HCT116 (cell line): ENCODE results near the gene GLTP. TPM values are rescaled to one million over a fixed set of nuclear protein-coding genes. Genes with fewer than 3 reads are reported as not detected.

Source experiments
- ATAC-seq: fragments of 200-7000 bp; cut with Tn5 transposase; 2 replicates; pipeline ENCODE4 v1.9.1; 2020; ENCODE audit warnings: mild to moderate bottlenecking, moderate library complexity
- BruUV-seq: library from RNA; stranded (reverse); fragments of 400-500 nt; replicated peaks from 2 replicates; lab custom pipeline; 2021; lab: Mats Ljungman, UMichigan
- CTCF ChIA-PET: fragments of 300-600 bp; sonication (Branson Sonifier 250); formaldehyde crosslinking; loops from one replicate; lab custom pipeline; 2021; ENCODE audit warnings: antibody characterized with exemption; lab: Charles Lee
- POLR2A ChIA-PET: fragments of 300-600, 350-600 bp; sonication (Branson Sonifier 250); formaldehyde crosslinking; loops from one replicate; lab custom pipeline; 2021; ENCODE audit warnings: antibody characterized with exemption; lab: Charles Lee
- RAD21 ChIA-PET, 2 experiments: fragments of 300-600 bp; sonication (Branson Sonifier 250); formaldehyde crosslinking; loops; one replicate each; lab custom pipeline; 2023; ENCODE audit warnings: low total read pairs in 2 of 2; ENCODE audit not compliant: uncharacterized antibody in 2 of 2, unreplicated experiment in 2 of 2, low non-redundant PET in 1 of 2; lab: Charles Lee
- DNase-seq: peaks from one replicate; pipeline ENCODE4 v3.0.0-alpha.2; 2010; ENCODE audit warnings: low read depth, low spot score
- H2AFZ ChIP-seq: fragments of 200-600 bp; shearing (Covaris generic), sonication (generic); 2 replicates; pipeline ENCODE4 v1.6.1; 2017; ENCODE audit warnings: low read depth, mixed run types, mixed read lengths, antibody characterized with exemption, low read length; ENCODE audit not compliant: poor library complexity, severe bottlenecking
- H3K27ac ChIP-seq: 2 replicates; pipeline ENCODE4 v1.5.1; 2012; ENCODE audit warnings: low read depth, low read length
- H3K27me3 ChIP-seq: fragments of 200-600 bp; sonication (generic); 2 replicates; pipeline ENCODE4 v1.6.1; 2016; ENCODE audit warnings: mixed run types, low read length, mixed read lengths; ENCODE audit not compliant: insufficient read depth
- H3K36me3 ChIP-seq, 2 experiments: fragments of 200-500 bp in 1 of 2; fragments of 200-600 bp in 1 of 2; sonication (Bioruptor generic) in 1 of 2; sonication (generic) in 1 of 2; 2 replicates each; pipeline versions ENCODE4 v1.5.1 to v1.6.1; 2014 to 2016; ENCODE audit warnings: low read length in 2 of 2, inconsistent platforms in 1 of 2, mixed read lengths in 1 of 2, mixed run types in 1 of 2; ENCODE audit not compliant: insufficient read depth in 2 of 2, control insufficient read depth in 1 of 2
- H3K4me1 ChIP-seq, 2 experiments: fragments of 200-600 bp in 1 of 2; sonication (generic) in 1 of 2; 2 replicates each; pipeline versions ENCODE4 v1.5.1 to v1.6.1; 2012 to 2017; ENCODE audit warnings: low read length in 2 of 2, inconsistent platforms in 1 of 2, mild to moderate bottlenecking in 1 of 2, mixed read lengths in 1 of 2, mixed run types in 1 of 2, moderate library complexity in 1 of 2; ENCODE audit not compliant: insufficient read depth in 2 of 2, control insufficient read depth in 1 of 2
- H3K4me2 ChIP-seq: fragments of 200-600 bp; sonication (generic); 2 replicates; pipeline ENCODE4 v1.6.1; 2017; ENCODE audit warnings: mixed run types, low read length, mixed read lengths
- H3K4me3 ChIP-seq, 2 experiments: fragments of 200-600 bp in 1 of 2; sonication (generic) in 1 of 2; replicated peaks in 1 of 2; 2 replicates each; pipeline ENCODE4 v1.5.1; 2011 to 2016; ENCODE audit warnings: low read length in 2 of 2, control low read depth in 1 of 2, low read depth in 1 of 2, mild to moderate bottlenecking in 1 of 2, mixed read lengths in 1 of 2, mixed run types in 1 of 2
- H3K79me2 ChIP-seq: fragments of 200-600 bp; sonication (generic); 2 replicates; pipeline ENCODE4 v1.6.1; 2017; ENCODE audit warnings: mild to moderate bottlenecking, mixed run types, low read length, moderate library complexity, mixed read lengths; ENCODE audit not compliant: insufficient read depth
- H3K9ac ChIP-seq: fragments of 200-600 bp; sonication (generic); 2 replicates; pipeline ENCODE4 v1.6.1; 2016; ENCODE audit warnings: low read length, mixed read lengths
- H3K9me2 ChIP-seq: fragments of 200-600 bp; sonication (generic), shearing (Covaris generic); 2 replicates; pipeline ENCODE4 v1.6.1; 2017; ENCODE audit warnings: mixed run types, mild to moderate bottlenecking, moderate library complexity; ENCODE audit not compliant: insufficient read depth
- H3K9me3 ChIP-seq, 2 experiments: fragments of 200-500 bp in 1 of 2; fragments of 200-600 bp in 1 of 2; sonication (Bioruptor generic) in 1 of 2; sonication (generic) in 1 of 2; 2 replicates each; pipeline ENCODE4 v1.6.1; 2014 to 2017; ENCODE audit warnings: low read length in 2 of 2, mixed read lengths in 2 of 2, inconsistent platforms in 1 of 2, low read depth in 1 of 2, mild to moderate bottlenecking in 1 of 2, mixed run types in 1 of 2, moderate library complexity in 1 of 2; ENCODE audit not compliant: control insufficient read depth in 1 of 2, insufficient read depth in 1 of 2
- H4K20me1 ChIP-seq: fragments of 200-600 bp; sonication (generic), shearing (Covaris generic); 2 replicates; pipeline ENCODE4 v1.6.1; 2017; ENCODE audit warnings: mixed run types, mild to moderate bottlenecking, moderate library complexity; ENCODE audit not compliant: insufficient read depth
- ELF1 ChIP-seq: IDR thresholded peaks from 2 replicates; pipeline ENCODE4 v1.6.1; 2012; ENCODE audit warnings: low read depth, borderline replicate concordance
- FOSL1 ChIP-seq: IDR thresholded peaks from 2 replicates; pipeline ENCODE4 v1.6.1; 2012; ENCODE audit warnings: low read depth
- RAD21 ChIP-seq: IDR thresholded peaks from 2 replicates; pipeline ENCODE4 v1.6.1; 2012; ENCODE audit warnings: low read depth, mild to moderate bottlenecking
- intact Hi-C: fragments of 100-400 bp; cut with micrococcal nuclease; formaldehyde crosslinking; loops from 2 replicates; pipeline ENCODE4 v1.10.0; 2022
- total RNA-seq: library from RNA; stranded (reverse); gene quantifications from one replicate; pipeline ENCODE4 v1.2.1, GENCODE V29; 2021; ENCODE audit not compliant: unreplicated experiment

GLTP gene
- total RNA-seq, 1 experiment from 2014 or later: 26.6 TPM

GRCh38 chr12:109877504-109878246 is 2.7 kb downstream of the GLTP start:
- no peaks in the 10 kb centered on the region for H3K9me3 ChIP-seq
- ChIA-PET RAD21 (no interaction called here), CTCF (interaction anchor here (0.7 kb wide), 1 partner anchor 33 kb away, joined by 3 read pairs; no protein-coding TSS in a partner anchor), POLR2A (no interaction called here)
- no peaks in the 10 kb centered on the region for H3K27me3 ChIP-seq
- H4K20me1 ChIP-seq: no peaks in the 10 kb centered on the region
- H3K4me2 ChIP-seq: no peak overlapping the region
- no TSS peak for BruUV-seq
- H3K9ac ChIP-seq: no peak overlapping the region
- no peaks in the 10 kb centered on the region for H3K9me2 ChIP-seq
- H2AFZ ChIP-seq: no peak overlapping the region
- DNase-seq: no peak
- intact Hi-C loops: no loop called here
- H3K79me2 ChIP-seq: peaks cover 33% of the 10 kb centered on the region
- TF ChIP-seq ELF1: no peak
- no peaks in the 10 kb centered on the region for H3K36me3 ChIP-seq
- H3K27ac ChIP-seq: no peak overlapping the region
- no peak for ATAC-seq
- peaks cover 20 to 32% of the 10 kb centered on the region in 2 experiments for H3K4me1 ChIP-seq
- H3K4me3 ChIP-seq: no peak overlapping the region

- no TSS peak for BruUV-seq
- Histone ChIP-seq H3K27me3 (no peaks in the 10 kb centered on the region), H3K4me1 (peaks cover 20 to 30% of the 10 kb centered on the region in 2 experiments), H3K4me2 (no peak overlapping the region), H3K9me2 (no peaks in the 10 kb centered on the region), H3K9me3 (no peaks in the 10 kb centered on the region), H3K79me2 (peaks cover 33% of the 10 kb centered on the region), H3K27ac (no peak overlapping the region), H2AFZ (no peak overlapping the region), H3K9ac (no peak overlapping the region), H4K20me1 (no peaks in the 10 kb centered on the region), H3K4me3 (no peak overlapping the region), H3K36me3 (no peaks in the 10 kb centered on the region)
- no peak for DNase-seq
- CTCF ChIA-PET: no interaction called here
- ATAC-seq: no peak
- TF ChIP-seq RAD21: no peak
- TF ChIP-seq FOSL1: no peak
- RAD21 ChIA-PET: no interaction called here
- intact Hi-C loops: no loop called here
- POLR2A ChIA-PET: no interaction called here
Measured at GRCh38 chr12:109876406-109876805, 3.9 kb downstream of the GLTP start.
